Smooth muscle cell (in vitro differentiated cells): Measurements from ENCODE around the gene CINP. TPM values are rescaled to one million over a fixed set of nuclear protein-coding genes. Genes with fewer than 3 reads are reported as not detected.

Experiments used
- DNase-seq: peaks from one replicate; lab custom pipeline; 2025; ENCODE audit not compliant: unreplicated experiment; lab: John Stamatoyannopoulos, UW
- H2AFZ ChIP-seq: fragments of 200-600 bp; sonication (generic); 2 replicates; pipeline ENCODE4 v1.6.0; 2016; ENCODE audit warnings: antibody characterized with exemption, low read depth, mild to moderate bottlenecking
- H3F3A ChIP-seq: fragments of 200-600 bp; sonication (generic); 2 replicates; pipeline ENCODE4 v1.6.0; 2017; ENCODE audit warnings: antibody characterized with exemption, low read depth
- H3K27ac ChIP-seq: fragments of 200-600 bp; sonication (generic); 2 replicates; pipeline ENCODE4 v1.5.1; 2016; ENCODE audit warnings: low read depth, mild to moderate bottlenecking
- H3K27me3 ChIP-seq: fragments of 200-600 bp; sonication (generic); 2 replicates; pipeline ENCODE4 v1.6.1; 2016; ENCODE audit warnings: low read depth, mild to moderate bottlenecking
- H3K36me3 ChIP-seq: fragments of 200-600 bp; sonication (generic); 2 replicates; pipeline ENCODE4 v1.5.1; 2016; ENCODE audit warnings: low read depth
- H3K4me1 ChIP-seq: fragments of 200-600 bp; sonication (generic); 2 replicates; pipeline ENCODE4 v1.5.1; 2016; ENCODE audit warnings: low read depth
- H3K4me2 ChIP-seq: fragments of 200-600 bp; sonication (generic); 2 replicates; pipeline ENCODE4 v1.6.0; 2016; ENCODE audit warnings: mild to moderate bottlenecking
- H3K4me3 ChIP-seq: fragments of 200-600 bp; sonication (generic); 2 replicates; pipeline ENCODE4 v1.5.1; 2016; ENCODE audit warnings: mild to moderate bottlenecking
- H3K79me2 ChIP-seq: fragments of 200-600 bp; sonication (generic); 2 replicates; pipeline ENCODE4 v1.6.0; 2016; ENCODE audit warnings: low read depth, mild to moderate bottlenecking
- H3K9ac ChIP-seq: fragments of 200-600 bp; sonication (generic); 2 replicates; pipeline ENCODE4 v1.6.0; 2016; ENCODE audit warnings: low read depth
- H3K9me3 ChIP-seq: fragments of 200-600 bp; sonication (generic); replicated peaks from 2 replicates; pipeline ENCODE4 v1.5.1; 2016; ENCODE audit warnings: low read depth
- H4K20me1 ChIP-seq: fragments of 200-600 bp; sonication (generic); 2 replicates; pipeline ENCODE4 v1.6.0; 2016; ENCODE audit warnings: low read depth
- WGBS: methylation state at CpG from one replicate; pipeline ENCODE4 v1.1.7; 2016; ENCODE audit warnings: low lambda C conversion rate; 5-methylcytosine and 5-hydroxymethylcytosine counted together
- polyA plus RNA-seq: library from polyadenylated mRNA; unstranded; fragments of >200 nt; fragmentation: Nextera tagmentation; extraction: Ambion mirVana; gene quantifications from 2 replicates; pipeline ENCODE4 v1.2.1, GENCODE V29; 2016
- total RNA-seq: library from RNA; depleted of rRNA; stranded (reverse); fragments of >200 nt; gene quantifications from 2 replicates; pipeline ENCODE4 v1.2.3, GENCODE V29; 2014
- TF ChIP-seq, protein P1 (sequence below): fragments of 200-600 bp; sonication (generic); IDR thresholded peaks from 2 replicates; pipeline ENCODE4 v1.5.1; 2017; ENCODE audit warnings: borderline replicate concordance, mild to moderate bottlenecking, antibody characterized with exemption; ENCODE audit not compliant: insufficient read depth, poor library complexity, severe bottlenecking

Gene CINP
- total and polyA plus RNA-seq, 2 experiments from 2014 or later: 36.5 to 43.6 TPM

DNA sequence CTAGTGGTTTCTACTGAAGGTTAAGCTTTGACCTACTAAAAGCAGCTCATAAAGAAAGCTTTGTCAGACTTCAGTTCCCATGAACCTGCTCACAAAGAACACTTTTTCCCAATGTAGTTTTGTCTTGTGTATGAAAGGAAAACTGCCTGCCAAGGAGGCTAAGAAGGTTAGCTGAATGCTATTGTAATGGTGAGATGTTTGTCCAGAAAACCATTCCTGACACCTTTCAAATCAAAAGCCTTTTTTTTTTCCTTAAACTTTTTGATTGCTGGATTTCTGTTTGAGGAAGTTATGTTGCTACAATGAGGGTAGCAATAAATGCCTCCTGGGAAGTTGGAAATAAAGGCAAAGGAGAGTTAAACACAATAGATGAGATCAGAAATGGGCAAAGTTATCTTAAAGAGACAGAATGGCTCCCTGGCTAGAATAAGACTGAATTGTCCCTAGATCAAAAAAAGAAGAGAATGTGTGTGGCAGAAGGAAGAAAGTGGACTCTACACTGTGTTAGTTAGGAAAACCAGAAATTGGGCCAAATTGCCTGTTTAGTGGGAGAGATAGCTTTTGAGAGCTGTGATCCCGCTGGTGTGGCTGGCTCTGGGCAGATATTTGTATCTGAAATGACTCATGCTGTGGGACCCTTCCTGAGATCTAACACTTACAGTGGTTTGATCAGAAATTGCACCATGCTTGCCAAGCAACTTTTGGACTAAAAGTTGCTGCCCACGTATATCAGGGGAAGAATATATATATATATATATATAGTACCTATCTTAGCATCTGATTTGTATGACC is 27.6 kb upstream of the CINP start:
- Histone ChIP-seq H3K4me1 (peaks cover 7% of the 10 kb centered on the region), H3K9ac (no peak overlapping the region), H3K4me3 (no peak overlapping the region), H4K20me1 (peaks cover 2% of the 10 kb centered on the region), H3F3A (peaks cover 8% of the 10 kb centered on the region), H3K4me2 (no peak overlapping the region), H3K27me3 (no peaks in the 10 kb centered on the region), H3K27ac (no peak overlapping the region), H3K9me3 (no peaks in the 10 kb centered on the region), H3K36me3 (no peaks in the 10 kb centered on the region), H3K79me2 (no peaks in the 10 kb centered on the region), H2AFZ (no peak overlapping the region)
- TF ChIP-seq, protein P1, sequence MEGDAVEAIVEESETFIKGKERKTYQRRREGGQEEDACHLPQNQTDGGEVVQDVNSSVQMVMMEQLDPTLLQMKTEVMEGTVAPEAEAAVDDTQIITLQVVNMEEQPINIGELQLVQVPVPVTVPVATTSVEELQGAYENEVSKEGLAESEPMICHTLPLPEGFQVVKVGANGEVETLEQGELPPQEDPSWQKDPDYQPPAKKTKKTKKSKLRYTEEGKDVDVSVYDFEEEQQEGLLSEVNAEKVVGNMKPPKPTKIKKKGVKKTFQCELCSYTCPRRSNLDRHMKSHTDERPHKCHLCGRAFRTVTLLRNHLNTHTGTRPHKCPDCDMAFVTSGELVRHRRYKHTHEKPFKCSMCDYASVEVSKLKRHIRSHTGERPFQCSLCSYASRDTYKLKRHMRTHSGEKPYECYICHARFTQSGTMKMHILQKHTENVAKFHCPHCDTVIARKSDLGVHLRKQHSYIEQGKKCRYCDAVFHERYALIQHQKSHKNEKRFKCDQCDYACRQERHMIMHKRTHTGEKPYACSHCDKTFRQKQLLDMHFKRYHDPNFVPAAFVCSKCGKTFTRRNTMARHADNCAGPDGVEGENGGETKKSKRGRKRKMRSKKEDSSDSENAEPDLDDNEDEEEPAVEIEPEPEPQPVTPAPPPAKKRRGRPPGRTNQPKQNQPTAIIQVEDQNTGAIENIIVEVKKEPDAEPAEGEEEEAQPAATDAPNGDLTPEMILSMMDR: no peak
- no peak for DNase-seq
- 72% methylated on average over 2 of the region's 2 CpGs for WGBS

GRCh38 chr14:102389246-102389645 is 26.6 kb upstream of the CINP start:
- Histone ChIP-seq H3K9ac (no peak overlapping the region), H3K36me3 (no peaks in the 10 kb centered on the region), H3F3A (peaks cover 8% of the 10 kb centered on the region), H2AFZ (no peak overlapping the region), H4K20me1 (peaks cover 2% of the 10 kb centered on the region), H3K4me3 (no peak overlapping the region), H3K79me2 (no peaks in the 10 kb centered on the region), H3K27me3 (no peaks in the 10 kb centered on the region), H3K27ac (no peak overlapping the region), H3K4me1 (peaks cover 7% of the 10 kb centered on the region), H3K9me3 (no peaks in the 10 kb centered on the region), H3K4me2 (no peak overlapping the region)
- WGBS: 93% methylated on average over 2 of the region's 2 CpGs
- TF ChIP-seq, protein P1: no peak
- no peak for DNase-seq

GRCh38 chr14:102387086-102387485 is 24.4 kb upstream of the CINP start:
- Histone ChIP-seq H3F3A (peaks cover 8% of the 10 kb centered on the region), H3K4me3 (no peak overlapping the region), H2AFZ (no peak overlapping the region), H3K9ac (no peak overlapping the region), H3K79me2 (no peaks in the 10 kb centered on the region), H3K36me3 (no peaks in the 10 kb centered on the region), H3K9me3 (no peaks in the 10 kb centered on the region), H3K4me1 (peaks cover 7% of the 10 kb centered on the region), H3K4me2 (no peak overlapping the region), H3K27me3 (no peaks in the 10 kb centered on the region), H3K27ac (no peak overlapping the region), H4K20me1 (peaks cover 2% of the 10 kb centered on the region)
- TF ChIP-seq, protein P1: no peak
- DNase-seq: no peak

GRCh38 chr14:102378830-102379229 is 16.1 kb upstream of the CINP start:
- Histone ChIP-seq H3K4me2 (no peak overlapping the region), H3K79me2 (no peaks in the 10 kb centered on the region), H2AFZ (no peak overlapping the region), H3K27me3 (no peaks in the 10 kb centered on the region), H3K4me3 (no peak overlapping the region), H3K36me3 (peaks cover 5% of the 10 kb centered on the region), H3K4me1 (no peaks in the 10 kb centered on the region), H4K20me1 (peaks cover 19% of the 10 kb centered on the region), H3K9me3 (no peaks in the 10 kb centered on the region), H3K9ac (no peak overlapping the region), H3F3A (no peaks in the 10 kb centered on the region), H3K27ac (no peak overlapping the region)
- 96% methylated on average over 9 of the region's 9 CpGs for WGBS
- DNase-seq: no peak
- TF ChIP-seq, protein P1: no peak
